ENCODE measurements around the gene PECR.
A peak's percentile ranks its signal among the peaks of the same experiment; 100 is the strongest.

The PECR gene

DNA sequence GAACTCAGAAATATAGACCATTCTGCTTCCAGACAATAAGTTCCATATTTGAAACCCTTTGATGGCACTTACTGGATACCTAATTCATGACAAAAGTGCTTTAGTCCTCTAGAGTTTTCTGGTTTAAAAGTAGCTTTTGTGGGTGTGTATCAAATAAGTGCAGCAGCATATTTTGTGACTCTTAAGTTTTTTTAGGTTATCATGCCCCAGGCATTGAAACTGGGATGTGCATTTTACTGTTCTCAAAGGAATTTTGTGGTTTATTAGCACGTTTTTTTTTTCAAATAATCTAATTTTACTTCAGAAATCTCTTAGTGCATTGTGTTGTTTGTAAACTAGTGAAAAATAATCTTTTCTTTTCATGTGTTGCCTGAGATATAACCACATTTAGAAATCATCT is 29.0 kb upstream of the PECR start:
- H3K4me3 ChIP-seq (ENCODE audit: low read depth, low read length) = no peak overlapping the region
- TF ChIP-seq, protein P1, sequence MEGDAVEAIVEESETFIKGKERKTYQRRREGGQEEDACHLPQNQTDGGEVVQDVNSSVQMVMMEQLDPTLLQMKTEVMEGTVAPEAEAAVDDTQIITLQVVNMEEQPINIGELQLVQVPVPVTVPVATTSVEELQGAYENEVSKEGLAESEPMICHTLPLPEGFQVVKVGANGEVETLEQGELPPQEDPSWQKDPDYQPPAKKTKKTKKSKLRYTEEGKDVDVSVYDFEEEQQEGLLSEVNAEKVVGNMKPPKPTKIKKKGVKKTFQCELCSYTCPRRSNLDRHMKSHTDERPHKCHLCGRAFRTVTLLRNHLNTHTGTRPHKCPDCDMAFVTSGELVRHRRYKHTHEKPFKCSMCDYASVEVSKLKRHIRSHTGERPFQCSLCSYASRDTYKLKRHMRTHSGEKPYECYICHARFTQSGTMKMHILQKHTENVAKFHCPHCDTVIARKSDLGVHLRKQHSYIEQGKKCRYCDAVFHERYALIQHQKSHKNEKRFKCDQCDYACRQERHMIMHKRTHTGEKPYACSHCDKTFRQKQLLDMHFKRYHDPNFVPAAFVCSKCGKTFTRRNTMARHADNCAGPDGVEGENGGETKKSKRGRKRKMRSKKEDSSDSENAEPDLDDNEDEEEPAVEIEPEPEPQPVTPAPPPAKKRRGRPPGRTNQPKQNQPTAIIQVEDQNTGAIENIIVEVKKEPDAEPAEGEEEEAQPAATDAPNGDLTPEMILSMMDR (IDR thresholded peaks at IDR 0.05; ENCODE audit: borderline replicate concordance, insufficient read depth, low read depth, low read length) = no peak

DNA sequence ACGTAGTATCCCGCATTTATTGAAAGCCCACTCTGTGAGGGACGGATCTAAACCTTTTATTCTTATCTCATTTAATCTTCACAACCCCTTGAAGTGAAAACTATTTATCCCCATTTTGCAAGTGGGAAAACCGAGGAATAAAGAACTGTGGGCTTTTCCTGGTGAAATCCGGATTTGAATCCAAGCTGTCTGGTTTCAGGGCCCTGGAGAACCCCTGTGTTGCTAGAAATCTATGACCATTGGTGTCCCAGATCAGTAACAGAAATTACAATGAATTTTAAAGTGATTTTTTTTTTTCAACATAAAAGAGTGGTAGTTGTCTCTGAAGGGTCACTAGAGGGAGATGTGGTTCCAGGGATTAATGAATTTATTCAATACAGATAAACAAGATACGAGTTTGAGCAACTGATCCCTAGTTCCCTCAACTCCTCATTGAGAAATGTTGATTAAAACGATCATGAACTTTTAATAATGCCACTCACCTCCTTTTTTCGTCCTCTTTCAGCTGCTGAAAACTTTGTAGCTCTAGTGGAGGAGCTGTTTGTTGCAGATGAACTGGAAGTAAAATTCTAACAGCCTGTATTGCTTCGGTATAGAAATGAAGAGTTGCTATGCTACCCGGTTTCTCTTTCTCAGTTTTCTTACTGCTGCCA is 28.5 kb upstream of the PECR start:
- TF ChIP-seq, protein P1 (IDR thresholded peaks at IDR 0.05; ENCODE audit: borderline replicate concordance, insufficient read depth, low read depth, low read length) = peak; percentile 37; the same call in 1 of the 2 replicates
- peak overlapping the region; percentile 92 for H3K4me3 ChIP-seq (ENCODE audit: low read depth, low read length)

DNA sequence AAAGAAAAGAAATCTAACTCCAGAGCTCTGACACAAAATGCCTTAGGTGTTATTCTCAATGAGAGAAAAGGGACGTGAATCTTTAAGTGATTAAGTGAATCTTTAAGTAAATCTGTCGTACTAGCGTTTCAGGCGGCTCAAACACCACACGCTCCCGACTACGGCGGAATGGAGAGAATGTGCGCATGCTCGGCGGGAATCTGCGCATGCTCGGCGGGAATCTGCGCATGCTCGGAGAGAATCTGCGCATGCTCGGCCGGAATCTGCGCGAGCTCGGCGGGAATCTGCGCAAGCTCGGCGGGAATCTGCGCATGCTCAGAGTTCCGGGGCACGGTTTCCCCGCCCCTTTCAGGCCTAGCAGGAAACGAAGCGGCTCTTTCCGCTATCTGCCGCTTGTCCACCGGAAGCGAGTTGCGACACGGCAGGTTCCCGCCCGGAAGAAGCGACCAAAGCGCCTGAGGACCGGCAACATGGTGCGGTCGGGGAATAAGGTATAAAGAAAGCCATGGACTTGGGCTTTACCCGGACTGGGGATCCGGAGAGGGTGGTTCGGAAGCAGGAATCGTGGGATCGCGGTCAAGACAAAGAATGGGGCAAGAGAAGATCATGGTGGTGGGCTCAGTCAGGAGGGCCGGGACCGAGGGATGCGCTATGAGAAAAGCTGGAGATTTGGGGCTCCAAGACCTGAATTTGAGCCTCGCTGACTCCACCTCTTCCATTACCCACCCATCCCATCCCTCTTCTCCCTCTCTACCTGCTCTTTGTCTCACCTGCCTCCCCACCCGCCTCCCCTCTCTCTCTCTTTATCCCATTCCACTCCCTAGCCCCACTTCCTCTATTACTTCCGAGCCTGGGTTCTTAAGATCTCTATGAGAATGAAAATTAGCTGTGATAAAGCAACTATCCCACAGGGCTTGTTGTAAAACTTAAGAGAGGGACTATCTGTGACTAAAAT is 27.6 kb upstream of the PECR start, which contains the start of gene XRCC5:
TSS of gene XRCC5 (plus strand) at position 382 of the 955 bp plus-strand sequence. CDS start at position 471, 89 bp downstream.
- H3K4me3 ChIP-seq (ENCODE audit: low read depth, low read length) = peak within 1 kb of the TSS; percentile 92
- TF ChIP-seq, protein P1 (IDR thresholded peaks at IDR 0.05; ENCODE audit: borderline replicate concordance, insufficient read depth, low read depth, low read length) = no peak

DNA sequence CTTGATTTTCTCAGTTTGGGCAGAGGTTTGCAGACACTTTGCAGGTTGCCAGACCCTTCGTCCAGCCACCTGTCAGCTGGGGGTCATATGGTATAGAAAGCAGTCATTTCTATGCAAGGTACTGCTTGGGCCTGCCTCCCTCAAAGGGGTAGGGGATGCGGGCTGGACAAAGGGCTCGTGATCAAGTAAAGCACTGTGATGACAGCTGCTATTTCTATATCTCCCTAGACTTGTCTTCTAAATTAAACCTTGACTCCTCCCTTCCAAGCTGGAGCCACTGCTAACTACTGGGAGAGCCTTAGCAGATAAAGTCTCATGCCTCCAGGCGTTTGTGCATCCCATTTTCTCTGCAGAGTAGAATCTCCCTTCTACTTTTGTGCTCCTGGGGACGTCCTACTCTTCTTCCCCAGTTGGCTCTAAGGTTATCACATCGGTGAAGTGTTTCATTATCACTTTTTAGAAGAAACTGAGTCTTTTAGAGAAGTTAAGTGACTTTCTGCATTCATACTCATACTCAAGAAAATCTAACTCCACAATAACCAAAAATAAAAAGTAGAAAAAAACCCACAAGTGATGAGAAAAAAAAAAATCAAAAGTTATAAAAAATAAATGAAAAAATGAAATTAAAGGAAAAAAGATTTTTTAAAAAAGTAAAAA is 26.8 kb upstream of the PECR start:
- no peak overlapping the region for H3K4me3 ChIP-seq (ENCODE audit: low read depth, low read length)
- TF ChIP-seq, protein P1 (IDR thresholded peaks at IDR 0.05; ENCODE audit: borderline replicate concordance, insufficient read depth, low read depth, low read length) = no peak

DNA sequence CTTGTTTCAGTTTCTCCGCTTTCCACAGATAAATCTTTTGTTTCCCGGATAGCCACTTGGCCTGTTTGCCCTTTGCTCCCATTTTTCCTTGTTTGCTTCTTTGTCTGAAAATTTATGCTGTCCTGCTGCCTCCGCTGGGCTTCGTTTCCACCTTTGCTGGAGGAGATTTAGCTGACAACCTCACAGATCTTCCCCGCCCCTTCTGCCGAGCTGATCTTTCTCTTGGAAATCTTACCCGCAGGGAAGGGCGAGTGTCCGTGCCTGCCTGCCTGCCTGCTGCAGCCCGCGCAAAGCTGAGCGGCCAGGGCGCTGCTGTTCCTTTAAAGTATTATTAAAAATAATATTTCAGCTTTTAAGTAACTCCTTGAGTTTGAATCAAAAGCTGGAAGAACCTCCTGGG is 26.2 kb upstream of the PECR start:
- TF ChIP-seq, protein P1 (IDR thresholded peaks at IDR 0.05; ENCODE audit: borderline replicate concordance, insufficient read depth, low read depth, low read length) = no peak
- no peak overlapping the region for H3K4me3 ChIP-seq (ENCODE audit: low read depth, low read length)

DNA sequence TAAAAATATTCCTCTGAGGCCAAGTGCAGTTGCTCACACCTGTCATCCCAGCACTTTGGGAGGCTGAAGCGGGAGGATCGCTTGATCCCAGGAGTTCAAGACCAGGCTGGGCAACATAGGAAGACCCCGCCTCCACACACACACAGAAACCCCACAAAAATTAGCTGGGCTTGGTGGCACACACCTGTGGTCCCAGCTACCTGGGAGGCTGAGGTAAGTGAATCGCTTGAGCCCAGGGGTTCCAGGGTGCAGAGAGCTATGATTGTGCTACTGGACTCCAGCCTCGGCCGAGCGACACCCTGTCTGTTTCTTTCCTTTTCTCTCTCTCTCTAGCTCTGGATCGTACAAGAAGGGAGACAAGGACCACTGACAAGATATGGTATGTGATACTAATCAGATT is 25.7 kb upstream of the PECR start:
- no peak overlapping the region for H3K4me3 ChIP-seq (ENCODE audit: low read depth, low read length)
- TF ChIP-seq, protein P1 (IDR thresholded peaks at IDR 0.05; ENCODE audit: borderline replicate concordance, insufficient read depth, low read depth, low read length) = no peak
